HG03571 (cell line): ENCODE data around the gene SELENOW.
"Not testable (repeated sequence)": the region's sequence is repeated elsewhere in the genome, so short reads cannot be mapped to it uniquely, and the experiment has no call there.

Experiments
- ATAC-seq: cut with Tn5 transposase; IDR thresholded peaks from one replicate; pipeline ENCODE4 v1.9.1; 2021; ENCODE audit not compliant: unreplicated experiment

SELENOW gene

GRCh38 chr19:47778049-47778953 lies at the start of gene SELENOW:
SELENOW (plus strand) TSS chr19:47778703; CDS start chr19:47778786, 83 bp downstream.
- ATAC-seq, result peak; percentile 66

GRCh38 chr19:47729468-47729798 lies 49.1 kb upstream of the SELENOW start:
- no peak for ATAC-seq

- no peak for ATAC-seq
These were observed 48.5 kb upstream of the SELENOW start for GRCh38 chr19:47729799-47730520.

- no peak for ATAC-seq
These were observed 48.0 kb upstream of the SELENOW start for GRCh38 chr19:47730521-47730889.

- ATAC-seq, result no peak
These were observed 47.6 kb upstream of the SELENOW start for GRCh38 chr19:47730910-47731309.

- no peak for ATAC-seq
These were observed 43.4 kb upstream of the SELENOW start for GRCh38 chr19:47735131-47735530.

- ATAC-seq, result no peak
These were observed 37.5 kb upstream of the SELENOW start for GRCh38 chr19:47740866-47741519.

- no peak for ATAC-seq
These were observed 36.9 kb upstream of the SELENOW start for GRCh38 chr19:47741544-47742140.

- ATAC-seq, result no peak
These were observed 35.9 kb upstream of the SELENOW start for GRCh38 chr19:47742634-47743033.

GRCh38 chr19:47745010-47745901 lies 33.2 kb upstream of the SELENOW start, which contains the start of gene NOP53:
NOP53 (plus strand) TSS chr19:47745546; CDS start chr19:47745560, 14 bp downstream.
- ATAC-seq, result peak; percentile 64

GRCh38 chr19:47746129-47746528 lies 32.4 kb upstream of the SELENOW start:
- not testable (repeated sequence) for ATAC-seq

GRCh38 chr19:47749326-47749725 lies 29.2 kb upstream of the SELENOW start:
- no peak for ATAC-seq

- ATAC-seq, result no peak
These were observed 27.8 kb upstream of the SELENOW start for GRCh38 chr19:47750752-47751151.

- ATAC-seq, result no peak
These were observed 25.9 kb upstream of the SELENOW start for GRCh38 chr19:47752440-47753211.

- no peak for ATAC-seq
These were observed 24.1 kb upstream of the SELENOW start for GRCh38 chr19:47754206-47755064.

GRCh38 chr19:47755065-47755761 lies 23.3 kb upstream of the SELENOW start:
- ATAC-seq, result no peak

GRCh38 chr19:47755762-47756626 lies 22.5 kb upstream of the SELENOW start:
- no peak for ATAC-seq
